NB4 (cell line): ENCODE results near the gene INHBB.

Experiments
- DNase-seq: peaks from one replicate; pipeline ENCODE4 v3.0.0; 2010; ENCODE audit warnings: low read depth
- H3K4me3 ChIP-seq: one replicate; pipeline ENCODE4 v1.5.1; 2011; ENCODE audit warnings: mild to moderate bottlenecking, low read depth, low read length, moderate library complexity
- CTCF ChIP-seq: IDR thresholded peaks from one replicate; pipeline ENCODE4 v1.5.1; 2012; ENCODE audit warnings: low read depth, low read length
- MAX ChIP-seq: IDR thresholded peaks from 2 replicates; pipeline ENCODE4 v1.6.1; 2011; ENCODE audit warnings: low read depth, low read length
- MYC ChIP-seq: IDR thresholded peaks from 2 replicates; pipeline ENCODE4 v1.6.1; 2011; ENCODE audit warnings: low read depth, low read length
- POLR2A ChIP-seq: IDR thresholded peaks from 2 replicates; pipeline ENCODE4 v1.6.1; 2011; ENCODE audit warnings: mild to moderate bottlenecking; ENCODE audit not compliant: insufficient read length; ENCODE audit errors: extremely low read depth

The INHBB gene

GRCh38 chr2:120355780-120356266, 9.9 kb downstream of the INHBB start:
- DNase-seq, result no peak
- H3K4me3 ChIP-seq, result no peak overlapping the region
- no peak for TF ChIP-seq CTCF
- TF ChIP-seq MYC, result no peak
- TF ChIP-seq POLR2A, result no peak
- TF ChIP-seq MAX, result no peak

GRCh38 chr2:120357768-120358167, 11.8 kb downstream of the INHBB start:
- TF ChIP-seq POLR2A (no peak), MYC (no peak), CTCF (no peak), MAX (no peak)
- no peak overlapping the region for H3K4me3 ChIP-seq
- no peak for DNase-seq

- no peak overlapping the region for H3K4me3 ChIP-seq
- TF ChIP-seq MYC (no peak), CTCF (no peak), POLR2A (no peak), MAX (no peak)
- no peak for DNase-seq
Measured at GRCh38 chr2:120358734-120359465, 13.0 kb downstream of the INHBB start.

GRCh38 chr2:120360307-120360855, 14.4 kb downstream of the INHBB start:
- DNase-seq, result no peak
- TF ChIP-seq CTCF, result no peak
- no peak for TF ChIP-seq MYC
- TF ChIP-seq MAX, result no peak
- TF ChIP-seq POLR2A, result no peak
- no peak overlapping the region for H3K4me3 ChIP-seq

- TF ChIP-seq POLR2A, result no peak
- DNase-seq, result no peak
- no peak overlapping the region for H3K4me3 ChIP-seq
Measured at GRCh38 chr2:120362926-120363325, 17.0 kb downstream of the INHBB start.

GRCh38 chr2:120365236-120365793, 19.4 kb downstream of the INHBB start:
- H3K4me3 ChIP-seq, result no peak overlapping the region
- TF ChIP-seq CTCF (no peak), POLR2A (no peak), MYC (no peak), MAX (no peak)
- DNase-seq, result no peak
